C4-2B (cell line): ENCODE data around the gene SEMA3B.

ENCODE experiments used
- ZFX ChIP-seq: fragments of 450-650 bp; IDR thresholded peaks from 2 replicates; pipeline ENCODE4 v1.6.1; 2017
- TF ChIP-seq, protein P1 (sequence below): fragments of 450-650 bp; conservative IDR thresholded peaks from 2 replicates; pipeline ENCODE4 v1.5.1; 2017; ENCODE audit warnings: mild to moderate bottlenecking

DNA sequence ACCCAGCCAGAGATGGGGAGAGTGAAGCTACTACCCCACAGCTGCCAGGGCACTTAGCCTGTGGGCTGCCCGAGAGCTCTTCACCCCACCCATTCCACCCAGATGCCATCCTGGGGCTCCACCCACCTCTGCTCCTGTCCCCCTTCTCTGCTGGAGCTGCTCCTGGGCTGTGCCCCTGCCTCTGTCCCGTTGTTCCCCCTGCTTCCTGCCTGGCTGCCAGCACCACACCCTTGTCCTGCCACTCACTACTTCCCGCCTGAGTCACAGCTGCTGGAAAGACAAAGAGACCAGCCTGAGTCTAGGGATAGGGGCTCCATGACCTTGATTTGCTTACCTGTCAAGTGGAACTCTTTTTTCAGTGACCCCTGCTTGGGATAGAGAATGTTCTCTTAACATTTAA is 20.6 kb upstream of the SEMA3B start:
- TF ChIP-seq, protein P1, sequence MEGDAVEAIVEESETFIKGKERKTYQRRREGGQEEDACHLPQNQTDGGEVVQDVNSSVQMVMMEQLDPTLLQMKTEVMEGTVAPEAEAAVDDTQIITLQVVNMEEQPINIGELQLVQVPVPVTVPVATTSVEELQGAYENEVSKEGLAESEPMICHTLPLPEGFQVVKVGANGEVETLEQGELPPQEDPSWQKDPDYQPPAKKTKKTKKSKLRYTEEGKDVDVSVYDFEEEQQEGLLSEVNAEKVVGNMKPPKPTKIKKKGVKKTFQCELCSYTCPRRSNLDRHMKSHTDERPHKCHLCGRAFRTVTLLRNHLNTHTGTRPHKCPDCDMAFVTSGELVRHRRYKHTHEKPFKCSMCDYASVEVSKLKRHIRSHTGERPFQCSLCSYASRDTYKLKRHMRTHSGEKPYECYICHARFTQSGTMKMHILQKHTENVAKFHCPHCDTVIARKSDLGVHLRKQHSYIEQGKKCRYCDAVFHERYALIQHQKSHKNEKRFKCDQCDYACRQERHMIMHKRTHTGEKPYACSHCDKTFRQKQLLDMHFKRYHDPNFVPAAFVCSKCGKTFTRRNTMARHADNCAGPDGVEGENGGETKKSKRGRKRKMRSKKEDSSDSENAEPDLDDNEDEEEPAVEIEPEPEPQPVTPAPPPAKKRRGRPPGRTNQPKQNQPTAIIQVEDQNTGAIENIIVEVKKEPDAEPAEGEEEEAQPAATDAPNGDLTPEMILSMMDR: no peak
- TF ChIP-seq ZFX: no peak
